HEK293T (cell line): ENCODE data around the gene CNBD2.
"Not testable (repeated sequence)": the region's sequence is repeated elsewhere in the genome, so short reads cannot be mapped to it uniquely, and the experiment has no call there.

ENCODE experiments used
- CTCF ChIA-PET: fragments of 350-600 bp; formaldehyde crosslinking; extraction: SDS; loops from one replicate; lab custom pipeline; 2021; ENCODE audit warnings: antibody characterized with exemption, inconsistent platforms; lab: Yijun Ruan, JAX
- POLR2A ChIA-PET: fragments of 350-600 bp; formaldehyde crosslinking; extraction: SDS; loops from one replicate; lab custom pipeline; 2020; ENCODE audit warnings: antibody characterized with exemption, inconsistent platforms; lab: Yijun Ruan, JAX
- DNase-seq: peaks from one replicate; pipeline ENCODE4 v3.0.0; 2012; ENCODE audit warnings: mixed read lengths; ENCODE audit errors: extremely low spot score
- ARNT ChIP-seq: fragments of 450-650 bp; IDR thresholded peaks from 2 replicates; pipeline ENCODE4 v1.6.1; 2017; ENCODE audit warnings: mild to moderate bottlenecking
- BHLHE40 ChIP-seq: fragments of 450-650 bp; IDR thresholded peaks from 2 replicates; pipeline ENCODE4 v1.6.1; 2016; ENCODE audit warnings: mild to moderate bottlenecking, moderate library complexity, borderline replicate concordance
- CTBP1 ChIP-seq: fragments of 450-650 bp; IDR thresholded peaks from 2 replicates; pipeline ENCODE4 v1.6.1; 2016; ENCODE audit warnings: borderline replicate concordance
- ELF4 ChIP-seq: fragments of 450-650 bp; IDR thresholded peaks from 2 replicates; pipeline ENCODE4 v1.6.1; 2017; ENCODE audit warnings: antibody characterized with exemption
- FOXA1 ChIP-seq: fragments of 450-650 bp; IDR thresholded peaks from 2 replicates; pipeline ENCODE4 v1.6.1; 2016; ENCODE audit warnings: mild to moderate bottlenecking
- FOXK2 ChIP-seq: fragments of 450-650 bp; IDR thresholded peaks from 2 replicates; pipeline ENCODE4 v1.6.1; 2016; ENCODE audit warnings: mild to moderate bottlenecking
- FOXM1 ChIP-seq: fragments of 450-650 bp; IDR thresholded peaks from 2 replicates; pipeline ENCODE4 v1.6.1; 2017; ENCODE audit warnings: mild to moderate bottlenecking, borderline replicate concordance
- HDGF ChIP-seq: fragments of 450-650 bp; IDR thresholded peaks from 2 replicates; pipeline ENCODE4 v1.6.1; 2017; ENCODE audit warnings: antibody characterized with exemption, borderline replicate concordance
- L3MBTL2 ChIP-seq: fragments of 450-650 bp; conservative IDR thresholded peaks from 2 replicates; pipeline ENCODE4 v1.6.1; 2016; ENCODE audit warnings: mild to moderate bottlenecking
- LEF1 ChIP-seq: fragments of 450-650 bp; IDR thresholded peaks from 2 replicates; pipeline ENCODE4 v1.6.1; 2017; ENCODE audit warnings: mild to moderate bottlenecking, borderline replicate concordance
- NFRKB ChIP-seq: fragments of 450-650 bp; IDR thresholded peaks from 2 replicates; pipeline ENCODE4 v1.6.1; 2016; ENCODE audit warnings: mild to moderate bottlenecking, moderate library complexity
- PKNOX1 ChIP-seq: fragments of 450-650 bp; IDR thresholded peaks from 2 replicates; pipeline ENCODE4 v1.6.1; 2016
- SP1 ChIP-seq: fragments of 450-650 bp; IDR thresholded peaks from 2 replicates; pipeline ENCODE4 v1.6.1; 2017
- SUZ12 ChIP-seq: fragments of 450-650 bp; IDR thresholded peaks from 2 replicates; pipeline ENCODE4 v1.6.1; 2016; ENCODE audit warnings: mild to moderate bottlenecking
- TARDBP ChIP-seq: fragments of 450-650 bp; IDR thresholded peaks from 2 replicates; pipeline ENCODE4 v1.6.1; 2016
- ZNF384 ChIP-seq: fragments of 450-650 bp; IDR thresholded peaks from 2 replicates; pipeline ENCODE4 v1.6.1; 2016

CNBD2 gene

GRCh38 chr20:36061754-36062153 lies 93.4 kb downstream of the CNBD2 start:
- CTCF ChIA-PET: no interaction called here
- POLR2A ChIA-PET: no interaction called here

GRCh38 chr20:36062799-36063198 lies 94.4 kb downstream of the CNBD2 start:
- TF ChIP-seq ZNF384: no peak
- TF ChIP-seq FOXK2: no peak
- no peak for TF ChIP-seq FOXM1
- TF ChIP-seq ARNT: no peak
- no peak for TF ChIP-seq SP1
- no peak for TF ChIP-seq CTBP1
- no peak for TF ChIP-seq L3MBTL2
- no peak for TF ChIP-seq BHLHE40
- no peak for TF ChIP-seq HDGF
- no peak for TF ChIP-seq LEF1
- no peak for TF ChIP-seq NFRKB
- DNase-seq: no peak
- POLR2A ChIA-PET: no interaction called here
- CTCF ChIA-PET: no interaction called here

More at GRCh38 chr20:36061754-36062153, 93.4 kb downstream of the CNBD2 start:
- no peak for DNase-seq
- TF ChIP-seq SUZ12 (no peak), PKNOX1 (no peak), FOXA1 (no peak), ZNF384 (no peak), LEF1 (no peak), NFRKB (no peak), ARNT (no peak), FOXK2 (no peak), TARDBP (no peak), HDGF (no peak), FOXM1 (no peak), CTBP1 (no peak), ELF4 (no peak), SP1 (no peak), L3MBTL2 (no peak), BHLHE40 (no peak)

DNA sequence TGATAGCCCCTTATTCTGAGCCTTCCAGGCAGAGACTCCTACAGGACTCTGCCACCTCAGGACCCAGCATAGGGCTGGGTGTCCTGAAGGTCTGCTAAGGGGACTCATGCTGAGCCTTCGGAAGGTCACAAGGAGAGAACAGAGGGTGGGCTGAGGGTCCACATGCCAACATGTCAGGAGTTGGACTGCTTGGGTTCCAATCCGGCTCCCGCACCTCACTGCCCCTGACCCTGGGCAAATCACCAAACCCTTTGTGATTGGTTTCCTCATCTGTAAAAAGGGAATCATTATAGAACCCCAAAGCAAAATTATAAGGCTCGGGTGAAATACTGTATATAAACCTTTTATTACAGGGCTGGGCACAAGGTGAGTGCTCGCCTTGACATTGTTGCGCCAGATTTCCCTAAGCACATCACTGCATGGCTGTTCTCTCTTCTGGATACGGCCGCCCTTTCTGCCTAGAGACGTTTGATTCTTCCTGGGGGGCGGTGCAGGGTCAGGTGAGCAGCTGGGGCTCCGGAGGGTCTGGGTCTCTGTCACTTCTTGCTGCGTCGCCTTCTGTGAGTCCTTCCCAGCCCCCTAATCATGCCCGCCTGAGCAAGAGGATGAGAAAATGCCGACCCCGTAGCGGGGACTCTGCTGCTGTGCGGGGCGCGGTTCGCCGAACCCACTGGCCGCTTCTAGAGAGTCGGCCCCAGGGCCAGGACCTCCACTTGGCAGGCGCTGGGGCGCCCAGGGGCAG lies 95.7 kb downstream of the CNBD2 start:
- TF ChIP-seq ELF4: no peak
- TF ChIP-seq L3MBTL2: peak; percentile 71; the same call in 1 of the 2 replicates
- ChIA-PET POLR2A (interaction anchor here (0.9 to 2.2 kb wide), 6 partner anchors 8 to 83 kb away, joined by 3 to 7 read pairs (median 4); no protein-coding TSS in a partner anchor), CTCF (no interaction called here)
- DNase-seq: no peak

DNA sequence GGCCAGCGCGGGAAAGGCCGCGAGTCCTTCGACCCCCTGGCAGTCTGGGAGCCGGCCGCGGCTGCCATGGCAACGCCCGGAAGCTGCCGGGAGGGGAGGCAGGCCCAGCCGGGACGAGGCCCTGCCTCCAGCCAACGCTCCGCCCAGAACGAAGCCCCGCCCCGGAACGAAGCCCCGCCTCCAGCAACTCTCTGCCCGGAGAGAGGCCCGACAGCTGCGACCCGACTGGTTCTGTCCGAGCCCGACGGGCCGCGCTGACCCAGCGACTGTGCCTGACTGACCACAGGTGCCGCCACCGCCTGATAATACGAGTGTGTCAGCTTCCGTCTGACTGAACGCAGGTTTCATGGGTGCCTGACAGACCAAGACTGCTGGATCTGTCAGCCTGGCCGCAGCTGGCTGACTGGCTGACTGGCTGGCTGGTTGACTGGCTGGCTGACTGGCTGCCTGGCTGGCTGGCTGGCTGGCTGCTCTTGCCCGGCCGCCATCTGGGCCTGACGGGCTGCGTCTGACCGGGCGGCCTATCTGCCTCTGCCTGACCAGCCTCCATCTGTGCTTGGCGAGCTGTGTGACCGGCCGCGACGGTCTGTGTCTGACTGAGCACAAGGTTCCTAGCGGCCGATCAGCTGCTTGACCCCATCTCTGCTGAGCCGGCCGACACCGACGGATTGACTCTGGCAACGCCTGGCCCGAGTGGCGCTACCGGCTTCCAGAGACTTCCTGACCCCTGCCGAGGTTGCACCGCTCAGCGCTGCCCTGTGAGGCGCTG lies 96.5 kb downstream of the CNBD2 start:
- TF ChIP-seq SUZ12 (no peak), PKNOX1 (peak; percentile 69), SP1 (no peak)
- ChIA-PET CTCF (no interaction called here), POLR2A (interaction anchor here (0.9 to 2.2 kb wide), 6 partner anchors 9 to 84 kb away, joined by 3 to 7 read pairs (median 4); no protein-coding TSS in a partner anchor)
- peak; percentile 99 for DNase-seq

- ChIA-PET POLR2A (interaction anchor here (1.1 to 2.2 kb wide), 3 partner anchors 9 to 84 kb away, joined by 4 to 7 read pairs (median 4); no protein-coding TSS in a partner anchor), CTCF (no interaction called here)
- DNase-seq: no peak
- no peak for TF ChIP-seq L3MBTL2
- TF ChIP-seq LEF1: no peak
- TF ChIP-seq BHLHE40: no peak
- no peak for TF ChIP-seq ELF4
- TF ChIP-seq HDGF: no peak
- no peak for TF ChIP-seq FOXK2
- TF ChIP-seq TARDBP: no peak
- TF ChIP-seq ZNF384: no peak
- no peak for TF ChIP-seq PKNOX1
- TF ChIP-seq ARNT: no peak
- TF ChIP-seq SP1: no peak
- TF ChIP-seq SUZ12: no peak
- no peak for TF ChIP-seq FOXM1
- TF ChIP-seq NFRKB: no peak
- no peak for TF ChIP-seq FOXA1
These were observed 97.1 kb downstream of the CNBD2 start for GRCh38 chr20:36065427-36065998.

DNA sequence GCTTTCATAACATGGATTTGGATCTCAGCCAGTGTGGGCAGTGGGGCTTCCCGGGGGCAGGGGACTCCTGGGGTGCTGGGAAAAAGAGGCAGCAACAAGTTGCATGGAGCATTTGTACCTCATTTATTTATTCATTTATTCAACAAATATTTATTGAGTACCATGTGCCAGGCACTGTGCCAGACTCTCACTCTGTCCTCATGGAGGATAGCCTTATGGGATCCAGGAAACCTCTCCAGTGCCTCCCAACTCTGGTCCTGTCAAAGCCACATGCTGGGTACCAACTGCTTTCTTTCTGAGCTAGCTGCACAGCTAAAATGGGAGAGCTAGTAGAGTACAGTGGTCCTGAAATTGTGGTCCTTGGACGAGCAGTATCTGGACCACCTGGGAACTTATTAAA lies 98.4 kb downstream of the CNBD2 start:
- ChIA-PET POLR2A (no interaction called here), CTCF (interaction anchor here (0.6 kb wide), 1 partner anchor 178 kb away, joined by 3 read pairs; no protein-coding TSS in a partner anchor)
- TF ChIP-seq ARNT: no peak
- no peak for TF ChIP-seq SUZ12
- no peak for TF ChIP-seq BHLHE40
- TF ChIP-seq FOXK2: no peak
- no peak for TF ChIP-seq HDGF
- TF ChIP-seq FOXM1: no peak

GRCh38 chr20:36068526-36068925 lies 100.1 kb downstream of the CNBD2 start:
- CTCF ChIA-PET, POLR2A ChIA-PET, DNase-seq: not testable (repeated sequence)

More for the DNA sequence above, 98.4 kb downstream of the CNBD2 start:
- no peak for DNase-seq
